ENCODE measurements around the gene NCK2.

The NCK2 gene

DNA sequence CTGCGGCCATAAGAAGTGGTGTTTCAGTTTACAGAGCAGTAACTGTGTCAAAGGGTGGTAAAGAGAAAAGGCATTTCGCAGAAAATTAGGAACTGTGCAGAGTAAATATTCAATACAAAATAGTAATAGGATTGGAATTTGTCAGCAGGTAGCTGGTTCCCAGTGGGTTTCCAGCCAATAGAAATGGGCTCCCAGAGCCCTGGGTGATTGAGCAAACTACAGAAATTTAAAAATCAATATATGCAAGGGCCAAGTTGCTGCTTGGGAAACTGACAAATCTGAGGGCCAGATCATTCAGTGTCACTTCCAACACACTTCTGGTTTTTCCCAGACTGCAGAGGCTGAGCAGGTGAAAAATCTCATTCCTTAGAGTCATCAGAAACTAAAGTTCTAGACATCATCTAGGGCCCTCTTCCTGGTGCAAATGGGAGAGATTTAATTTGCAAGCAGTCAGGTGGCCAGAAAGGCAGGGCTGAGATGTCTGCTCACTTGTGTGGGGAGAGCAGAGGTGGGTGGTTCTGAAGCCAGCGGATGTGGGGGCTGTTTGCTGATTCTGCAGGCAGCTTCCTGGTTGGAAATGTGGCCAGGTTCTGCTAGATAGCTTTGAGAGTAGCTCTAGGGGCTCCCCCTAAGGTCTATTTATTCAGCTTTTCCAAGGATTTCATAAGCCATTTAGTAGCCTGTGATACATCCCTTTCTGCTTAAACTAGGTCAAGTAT, 182.4 kb downstream of the NCK2 start:
- DNase-seq (ENCODE audit: low spot score), result peak; percentile 57

DNA sequence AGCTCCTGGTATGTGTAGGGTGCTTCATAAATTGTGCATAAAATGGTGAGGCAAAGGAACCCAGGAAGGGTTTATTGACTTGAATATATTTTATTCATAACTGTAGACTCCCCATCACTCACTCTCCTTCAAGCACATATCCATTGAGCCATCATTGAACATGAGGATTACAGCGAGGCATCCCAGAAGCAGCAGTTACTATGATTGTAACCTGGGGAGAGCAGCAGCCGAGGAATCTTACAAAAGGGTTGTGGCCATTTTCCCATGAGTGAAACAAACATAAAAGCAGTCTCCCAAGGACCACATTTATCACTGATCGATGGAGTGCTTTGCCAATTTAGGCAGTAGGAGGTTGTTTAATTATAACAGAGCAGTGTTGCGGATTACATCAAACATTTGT, 183.4 kb downstream of the NCK2 start:
- DNase-seq (ENCODE audit: low spot score), result no peak

DNA sequence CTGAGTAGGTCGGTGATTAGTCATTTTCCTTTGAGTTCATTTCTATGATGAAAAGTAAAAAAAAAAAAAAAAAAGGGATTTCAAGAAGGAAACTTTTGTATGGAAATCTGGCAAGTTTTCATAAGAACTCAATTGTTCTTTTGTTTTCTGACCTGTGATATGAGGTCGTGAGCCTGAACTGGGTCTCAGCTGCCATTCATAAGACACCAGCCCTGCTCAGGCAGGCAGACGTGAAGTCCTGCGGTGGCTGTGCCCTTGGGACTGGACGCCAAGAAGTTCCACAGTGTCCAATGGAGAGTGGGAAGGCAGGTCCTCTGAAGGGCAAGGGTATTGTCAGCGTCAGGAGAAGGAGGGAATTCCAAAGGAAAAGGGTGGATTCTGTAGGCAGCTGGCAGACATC, 183.9 kb downstream of the NCK2 start:
- no peak for DNase-seq (ENCODE audit: low spot score)

DNA sequence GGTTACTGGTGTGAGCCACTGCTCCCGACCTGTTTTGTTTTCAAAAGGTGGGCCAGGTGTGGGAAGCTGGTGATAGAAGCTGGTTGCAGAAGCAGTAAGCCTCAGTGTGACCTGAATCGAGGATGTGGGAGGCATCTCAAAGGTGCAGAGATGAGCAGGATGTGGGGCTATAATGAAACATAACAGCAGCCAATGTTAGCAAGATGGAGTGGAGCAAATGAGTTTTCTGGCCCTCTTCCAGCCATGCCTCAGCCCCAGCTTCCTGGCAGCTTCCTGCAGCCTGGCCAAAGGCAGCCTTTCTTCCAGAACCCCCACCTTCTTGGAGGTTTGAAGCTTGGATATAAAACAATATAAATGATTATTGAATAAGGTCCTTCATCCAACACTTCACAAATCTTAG, 184.8 kb downstream of the NCK2 start:
- DNase-seq (ENCODE audit: low spot score), result no peak

DNA sequence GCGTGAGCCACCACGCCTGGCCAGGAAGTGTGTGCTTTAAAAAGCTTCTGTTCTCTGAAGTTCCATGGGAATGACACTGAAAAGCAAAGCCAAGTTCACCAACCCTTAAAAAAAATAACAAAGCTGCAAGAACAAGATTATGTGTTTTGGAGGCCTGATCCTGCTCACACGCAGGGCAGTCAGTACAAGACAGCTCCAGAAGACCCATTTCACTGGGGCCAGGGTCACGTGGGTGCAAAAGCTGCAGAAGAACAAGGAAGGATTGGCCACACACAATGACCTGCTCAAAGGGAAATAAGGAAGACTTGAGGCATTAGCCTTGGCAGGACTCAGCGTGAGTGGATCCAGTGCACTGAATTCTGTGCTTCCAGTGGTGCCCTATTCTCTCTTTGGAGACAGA, 187.9 kb downstream of the NCK2 start:
- no peak for DNase-seq (ENCODE audit: low spot score)

DNA sequence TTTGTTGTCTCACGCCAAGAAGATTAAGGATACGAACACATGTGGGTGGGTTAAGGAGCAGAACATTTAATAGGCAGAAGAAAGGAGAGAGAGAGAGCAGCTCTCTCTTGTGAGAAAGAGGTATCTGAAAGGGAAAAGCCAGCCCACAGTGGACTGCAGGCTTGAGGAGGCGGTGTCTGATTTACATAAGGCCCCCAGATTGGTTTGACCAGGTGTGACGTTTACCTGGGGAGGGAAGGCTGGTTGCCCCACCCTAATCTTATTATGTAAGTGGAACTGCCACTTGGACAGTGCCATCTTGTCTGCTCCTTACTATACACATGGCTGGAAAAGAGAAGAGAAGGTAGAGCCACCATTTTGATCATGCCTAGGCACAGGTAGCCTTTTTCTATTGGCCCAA, 189.2 kb downstream of the NCK2 start:
- DNase-seq (ENCODE audit: low spot score), result no peak

DNA sequence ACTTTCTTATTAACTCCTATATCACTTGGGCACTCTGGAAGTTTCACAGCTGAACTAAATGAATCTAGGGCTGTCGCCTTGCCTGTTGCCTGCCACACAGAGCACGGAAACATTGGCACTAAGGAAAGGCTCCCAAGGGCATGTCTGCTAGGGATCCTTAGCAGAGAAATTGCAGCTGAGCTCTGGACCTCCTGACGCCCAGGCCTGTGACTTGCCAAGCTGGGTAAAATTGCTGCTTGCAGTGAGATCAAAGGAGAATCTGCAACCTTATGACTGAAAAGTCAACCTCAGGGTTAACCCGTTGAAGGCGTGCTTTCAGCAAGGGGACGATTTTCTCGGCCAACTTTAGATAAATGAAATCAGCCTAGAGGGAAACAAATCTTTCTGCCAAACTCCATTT, 189.8 kb downstream of the NCK2 start:
- DNase-seq (ENCODE audit: low spot score), result no peak

DNA sequence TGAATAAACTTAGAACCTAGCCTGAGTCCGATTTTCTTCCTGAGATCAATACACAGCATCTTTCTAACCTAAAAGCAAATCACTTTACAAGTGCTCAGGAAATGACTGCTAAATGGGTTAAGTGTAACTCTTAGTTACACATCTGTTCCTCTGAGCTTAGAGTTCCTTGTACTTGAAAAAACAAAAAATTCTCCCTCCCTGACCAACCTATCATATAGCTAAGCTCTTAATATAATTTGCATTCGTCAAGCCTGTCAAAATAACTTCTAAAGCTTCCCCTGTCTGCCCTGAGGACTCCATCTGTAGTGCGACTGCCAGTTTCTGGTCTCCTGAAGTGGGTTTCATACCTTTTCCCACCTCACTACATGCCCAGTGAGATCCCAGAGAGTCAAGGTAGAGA, 190.4 kb downstream of the NCK2 start:
- DNase-seq (ENCODE audit: low spot score), result no peak

DNA sequence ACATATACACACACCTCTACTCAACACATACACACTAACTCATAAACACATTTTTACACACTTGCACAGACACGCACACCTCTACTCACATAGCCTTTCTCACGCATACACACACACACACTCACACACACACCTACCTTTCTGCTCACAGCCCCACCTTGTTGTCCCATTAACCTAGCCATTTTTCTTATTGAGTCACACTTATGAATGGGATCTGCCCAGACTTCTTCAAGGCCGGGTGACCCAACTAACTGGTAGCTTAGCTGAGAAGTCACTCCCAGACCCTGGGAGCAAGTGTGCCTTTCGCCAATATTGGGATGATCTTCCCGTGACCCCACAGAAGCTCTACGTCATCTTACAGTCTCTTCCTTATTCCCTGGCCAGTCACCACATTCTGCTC, 192.2 kb downstream of the NCK2 start:
- no peak for DNase-seq (ENCODE audit: low spot score)

DNA sequence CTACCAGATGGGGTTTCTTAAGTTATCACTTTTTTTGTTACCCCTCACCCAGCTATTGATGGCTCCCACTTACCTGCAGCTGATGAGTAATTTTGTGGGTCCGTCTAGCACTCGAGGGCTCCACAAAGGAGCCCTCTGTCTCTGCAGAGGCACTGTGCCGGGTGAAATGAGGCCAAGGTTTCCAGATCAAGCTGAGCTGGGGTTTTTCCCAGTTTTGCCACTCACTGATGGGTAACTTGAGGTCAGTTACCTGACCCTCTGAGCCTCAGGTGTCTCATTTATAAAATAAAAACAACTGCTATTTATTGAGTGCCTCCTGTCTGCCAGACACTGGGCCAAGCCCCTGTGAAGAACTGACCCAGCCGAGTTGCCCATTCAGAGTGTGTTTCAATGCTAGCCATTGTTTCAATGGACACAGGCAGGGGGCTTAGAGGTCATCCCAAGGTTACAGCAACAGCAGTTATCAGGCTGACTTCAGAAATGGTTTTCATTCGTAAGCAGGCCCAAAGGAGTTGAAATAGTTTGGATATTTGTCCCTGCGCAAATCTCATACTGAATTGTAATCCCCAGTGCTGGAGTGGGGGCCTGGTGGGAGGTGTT, 192.9 kb downstream of the NCK2 start:
- DNase-seq (ENCODE audit: low spot score), result no peak

Data from Ammon's horn (tissue), 1 donor.